ENCODE measurements around the gene IQSEC3. TPM values are rescaled to one million over a fixed set of nuclear protein-coding genes. Genes with fewer than 3 reads are reported as not detected.

The IQSEC3 gene
- total RNA-seq, 2 donors from 2014 or later, result 3.2 to 3.6 TPM

DNA sequence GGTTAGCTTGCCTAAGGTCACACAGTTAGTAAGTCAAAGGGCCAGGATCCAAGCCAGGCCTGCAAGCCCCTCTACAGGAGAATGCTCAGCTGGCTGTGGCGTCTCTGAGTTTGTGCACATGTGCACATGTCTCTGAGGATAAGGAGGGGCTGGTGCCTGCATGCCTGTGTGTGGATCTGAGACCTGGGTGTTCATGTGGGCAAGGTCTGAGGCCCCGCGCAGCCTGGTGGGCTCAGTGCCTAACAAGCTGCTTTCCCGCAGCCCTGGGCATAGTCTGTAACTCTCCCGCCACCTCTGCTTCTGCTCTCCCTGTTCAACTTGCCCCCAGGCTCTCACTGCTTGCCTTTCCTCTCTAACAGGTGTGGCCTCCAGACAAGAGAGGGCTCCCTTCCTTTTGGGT lies 151.7 kb downstream of the IQSEC3 start:
- no peak for DNase-seq (ENCODE audit: low spot score)
- intact Hi-C loops (cut with DNase I), result no loop called here

- no peak for DNase-seq (ENCODE audit: low spot score)
- intact Hi-C loops (cut with DNase I), result no loop called here
Measured at GRCh38 chr12:218728-219590, 152.4 kb downstream of the IQSEC3 start.

DNA sequence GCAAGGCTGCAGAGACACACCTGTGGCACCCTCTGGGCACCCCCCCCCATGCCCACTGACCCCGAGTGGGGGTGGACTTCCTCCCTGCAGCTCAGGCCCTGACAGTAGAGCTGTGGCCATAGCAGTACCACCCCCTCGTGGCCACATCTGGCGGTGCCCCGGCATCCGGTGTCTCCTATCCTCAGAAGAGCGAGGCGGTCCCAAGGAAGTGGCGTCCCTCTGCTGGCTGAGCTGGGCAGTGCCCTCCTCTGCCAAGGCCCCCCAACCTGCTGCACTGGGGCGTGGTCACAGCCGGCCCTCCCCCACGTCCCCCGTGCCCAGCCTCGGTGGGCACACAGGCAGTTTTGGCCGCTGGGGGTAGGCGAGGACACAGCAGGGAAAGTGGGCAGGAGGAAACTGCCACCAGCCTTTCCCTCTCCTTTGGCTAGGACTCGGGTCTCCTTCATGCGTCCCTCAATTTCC lies 153.4 kb downstream of the IQSEC3 start:
- intact Hi-C loops (cut with DNase I), result no loop called here
- DNase-seq (ENCODE audit: low spot score), result peak; percentile 91

GRCh38 chr12:220491-220890 lies 153.9 kb downstream of the IQSEC3 start:
- intact Hi-C loops (cut with DNase I), result no loop called here
- DNase-seq (ENCODE audit: low spot score), result no peak

DNA sequence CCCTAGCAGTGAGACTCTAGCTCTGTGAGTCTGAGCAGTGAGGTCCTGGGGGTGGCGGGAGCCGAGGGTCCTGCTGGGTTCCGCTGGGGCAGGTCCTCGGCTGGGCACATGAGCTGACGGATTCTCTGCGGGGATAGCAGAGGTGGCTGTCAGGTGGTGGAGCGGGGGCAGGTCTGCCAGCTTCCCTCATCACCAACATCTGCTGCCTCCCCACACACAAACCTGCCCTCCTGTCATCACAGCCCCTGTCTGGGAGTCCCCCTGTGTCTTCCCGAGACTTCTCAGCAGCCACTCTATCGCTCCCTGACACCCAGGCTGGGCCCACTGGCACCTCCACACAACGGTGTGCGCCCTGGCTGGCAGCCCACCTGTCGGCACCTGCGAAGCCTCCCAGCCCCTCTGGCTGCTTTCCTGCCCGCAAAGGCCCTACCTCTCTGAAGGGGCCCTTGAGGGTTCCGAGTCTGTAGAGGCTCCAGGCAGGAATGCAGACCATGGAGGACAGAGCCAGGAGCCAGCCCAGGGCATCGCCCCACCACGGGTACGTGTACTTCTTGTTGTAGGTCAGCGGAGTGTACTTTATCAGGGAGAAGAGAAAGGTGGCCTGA lies 154.5 kb downstream of the IQSEC3 start:
- no peak for DNase-seq (ENCODE audit: low spot score)
- intact Hi-C loops (cut with DNase I), result no loop called here

GRCh38 chr12:221736-222135 lies 155.2 kb downstream of the IQSEC3 start:
- DNase-seq (ENCODE audit: low spot score), result no peak
- intact Hi-C loops (cut with DNase I), result no loop called here

- DNase-seq (ENCODE audit: low spot score), result peak; percentile 53
- intact Hi-C loops (cut with DNase I), result no loop called here
Measured at GRCh38 chr12:223841-224240, 157.3 kb downstream of the IQSEC3 start.

DNA sequence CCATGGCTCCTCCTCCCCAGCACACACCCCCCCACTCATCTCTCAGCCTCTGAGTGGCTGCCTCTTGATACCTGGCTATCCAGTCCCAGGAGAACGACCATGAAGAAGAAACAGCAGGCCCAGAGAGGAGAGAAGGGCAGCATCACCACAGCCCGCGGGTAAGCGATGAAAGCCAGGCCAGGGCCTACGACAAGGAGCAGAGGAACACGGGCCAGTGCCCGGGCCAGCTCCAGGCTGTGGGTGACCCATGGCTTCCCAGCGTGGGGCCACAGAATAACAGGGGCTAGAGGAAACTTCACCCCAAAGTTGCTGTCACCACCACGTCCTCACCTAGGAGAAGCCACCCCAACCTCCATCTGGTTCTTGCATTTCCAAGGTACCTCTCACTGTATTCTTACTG lies 157.8 kb downstream of the IQSEC3 start:
- intact Hi-C loops (cut with DNase I), result no loop called here

DNA sequence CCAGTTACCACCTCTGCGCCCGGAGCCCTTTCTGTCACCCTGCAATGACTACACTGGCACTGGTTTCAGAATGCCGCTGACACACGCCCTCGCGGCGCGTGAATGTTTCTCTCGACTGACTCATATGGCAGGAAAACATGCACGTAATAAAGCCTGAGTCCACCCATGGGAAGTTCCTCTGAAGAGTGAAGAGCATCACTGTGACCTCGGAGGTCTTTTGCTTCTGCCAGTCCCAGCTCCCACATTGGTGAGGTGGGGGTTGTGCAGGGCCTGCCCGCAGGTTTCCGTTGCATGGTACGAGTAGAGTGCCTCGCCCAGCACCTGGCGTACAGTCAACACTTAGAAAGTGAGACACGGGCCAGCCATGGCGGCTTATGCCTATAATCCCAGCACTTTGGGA lies 158.4 kb downstream of the IQSEC3 start:
- peak; percentile 74 for DNase-seq (ENCODE audit: low spot score)
- intact Hi-C loops (cut with DNase I), result no loop called here

More for the DNA sequence above, 157.8 kb downstream of the IQSEC3 start:
- peak; percentile 29 for DNase-seq (ENCODE audit: low spot score)

DNA sequence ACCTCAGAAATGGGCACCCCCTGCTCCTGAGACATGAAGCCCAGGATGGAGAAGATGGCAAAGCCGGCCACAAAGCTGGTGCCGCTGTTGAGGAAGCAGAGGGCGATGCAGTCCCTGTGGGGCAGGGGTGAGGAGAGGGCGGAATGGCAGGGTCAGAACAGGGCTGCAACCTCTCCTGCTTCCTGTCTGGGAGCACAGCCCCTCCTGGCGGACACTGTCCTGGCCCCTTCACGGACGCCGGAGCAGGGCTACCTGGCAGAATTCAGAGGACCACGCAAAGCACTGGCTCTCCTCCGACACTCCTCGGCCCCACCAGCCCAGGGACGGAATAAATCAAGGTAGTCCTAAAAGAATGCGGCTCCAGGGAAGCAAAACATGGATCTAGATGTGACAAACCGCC lies 159.8 kb downstream of the IQSEC3 start:
- DNase-seq (ENCODE audit: low spot score), result peak; percentile 45

DNA sequence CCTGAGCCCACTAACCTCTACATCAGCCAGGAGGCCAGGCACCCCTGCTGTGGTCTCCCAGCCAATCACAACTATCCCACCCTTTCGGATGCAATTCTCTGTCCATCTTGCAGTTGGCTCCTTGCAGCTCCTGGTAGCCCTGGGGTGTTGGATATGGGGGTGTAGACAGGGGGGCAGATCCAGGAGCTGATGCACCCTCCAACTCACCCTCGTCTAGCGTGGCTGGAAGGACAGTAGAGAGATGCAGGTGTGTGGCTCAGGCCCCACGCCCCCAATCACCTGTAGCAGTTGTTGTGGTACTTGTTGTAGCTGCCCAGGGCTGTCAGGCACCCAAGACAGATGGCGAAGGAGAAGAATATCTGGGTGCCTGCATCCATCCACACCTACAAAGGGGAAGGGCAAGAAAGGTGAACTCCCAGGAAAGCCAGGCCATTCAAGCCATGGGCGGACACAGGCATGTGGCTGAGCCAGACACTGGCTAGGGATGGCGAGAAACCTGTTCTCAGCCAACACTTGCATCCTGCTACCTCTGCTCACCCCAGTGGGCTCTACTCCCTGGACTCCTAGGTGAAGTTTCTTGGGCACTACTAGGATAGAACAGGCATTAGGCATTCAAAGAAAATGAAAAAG lies 160.8 kb downstream of the IQSEC3 start:
- DNase-seq (ENCODE audit: low spot score), result peak; percentile 36

More for the DNA sequence above, 159.8 kb downstream of the IQSEC3 start:
- intact Hi-C loops (cut with DNase I), result no loop called here

More for the DNA sequence above, 160.8 kb downstream of the IQSEC3 start:
- intact Hi-C loops (cut with DNase I), result no loop called here

Other genes starting within 250 kb of the IQSEC3 start
- 1 to 10 TPM in 1 of 2 donors, under 1 TPM in 1; 1.00 to 1.0 TPM for gene SLC6A12, start 147.4 kb downstream of the IQSEC3 start, total RNA-seq
- gene SLC6A13, start 196.1 kb downstream of the IQSEC3 start, total RNA-seq, result not detected

Measured in posterior vena cava (tissue), 2 donors.